PC-9 (cell line): ENCODE results near the gene FRMPD2. TPM values are rescaled to one million over a fixed set of nuclear protein-coding genes. Genes with fewer than 3 reads are reported as not detected.

Experiments used
- BruUV-seq: library from RNA; stranded (reverse); fragments of 400-500 nt; replicated peaks from 2 replicates; lab custom pipeline; 2021; lab: Mats Ljungman, UMichigan
- CTCF ChIA-PET: fragments of 300-600 bp; sonication (Branson Sonifier 250); formaldehyde crosslinking; loops from one replicate; lab custom pipeline; 2022; ENCODE audit warnings: antibody characterized with exemption; lab: Charles Lee
- POLR2A ChIA-PET: fragments of 300-600 bp; sonication (Branson Sonifier 250); formaldehyde crosslinking; loops from one replicate; lab custom pipeline; 2022; ENCODE audit warnings: antibody characterized with exemption; ENCODE audit not compliant: unreplicated experiment; lab: Charles Lee
- DNase-seq, 2 experiments: peaks; one replicate each; pipeline versions ENCODE4 v3.0.0 to v3.0.0-alpha.2; 2015 to 2022; ENCODE audit warnings: mixed read lengths in 1 of 2
- H2AFZ ChIP-seq: fragments of 200-600 bp; sonication (generic); 2 replicates; pipeline ENCODE4 v1.8.1; 2017; ENCODE audit warnings: antibody characterized with exemption
- H3F3A ChIP-seq: fragments of 200-600 bp; sonication (generic); 2 replicates; pipeline ENCODE4 v1.8.1; 2017; ENCODE audit warnings: antibody characterized with exemption, mild to moderate bottlenecking, low read depth; ENCODE audit not compliant: insufficient read depth
- H3K27ac ChIP-seq: fragments of 200-600 bp; sonication (generic); 2 replicates; pipeline ENCODE4 v1.6.1; 2016; ENCODE audit warnings: mixed run types
- H3K27me3 ChIP-seq: fragments of 200-600 bp; sonication (generic); 2 replicates; pipeline ENCODE4 v1.6.1; 2016; ENCODE audit warnings: low read depth, mixed run types; ENCODE audit not compliant: insufficient read depth
- H3K36me3 ChIP-seq: fragments of 200-600 bp; sonication (generic); 2 replicates; pipeline ENCODE4 v1.6.1; 2016; ENCODE audit warnings: low read depth, mixed run types
- H3K4me1 ChIP-seq: fragments of 200-600 bp; sonication (generic); replicated peaks from 2 replicates; pipeline ENCODE4 v1.6.1; 2016; ENCODE audit warnings: mixed run types; ENCODE audit not compliant: insufficient read depth
- H3K4me2 ChIP-seq: fragments of 200-600 bp; sonication (generic); 2 replicates; pipeline ENCODE4 v1.6.1; 2017; ENCODE audit warnings: mixed run types
- H3K4me3 ChIP-seq: fragments of 200-600 bp; sonication (generic); 2 replicates; pipeline ENCODE4 v1.6.1; 2016; ENCODE audit warnings: mixed run types
- H3K79me2 ChIP-seq: fragments of 200-600 bp; sonication (generic); 2 replicates; pipeline ENCODE4 v1.6.1; 2017; ENCODE audit warnings: low read depth, mixed run types
- H3K9me2 ChIP-seq: fragments of 200-600 bp; sonication (generic); 2 replicates; pipeline ENCODE4 v1.8.1; 2017; ENCODE audit warnings: mild to moderate bottlenecking; ENCODE audit not compliant: insufficient read depth
- H3K9me3 ChIP-seq: fragments of 200-600 bp; sonication (generic); 2 replicates; pipeline ENCODE4 v1.8.1; 2016; ENCODE audit warnings: low read depth; ENCODE audit not compliant: insufficient read depth
- H4K20me1 ChIP-seq: fragments of 200-600 bp; sonication (generic); 2 replicates; pipeline ENCODE4 v1.8.1; 2017; ENCODE audit not compliant: insufficient read depth
- EZH2 ChIP-seq: fragments of 200-600 bp; sonication (generic); IDR thresholded peaks from 2 replicates; pipeline ENCODE4 v1.8.0; 2017; ENCODE audit warnings: antibody characterized with exemption, low read depth
- intact Hi-C: fragments of 100-400 bp; cut with micrococcal nuclease; formaldehyde crosslinking; loops from one replicate; pipeline ENCODE4 v1.10.0; 2022; ENCODE audit not compliant: unreplicated experiment
- total RNA-seq: library from RNA; stranded (reverse); gene quantifications from 2 replicates; pipeline ENCODE4 v1.2.3, GENCODE V29; 2021
- TF ChIP-seq, protein P1 (sequence below): fragments of 200-600 bp; sonication (generic); conservative IDR thresholded peaks from 2 replicates; pipeline ENCODE4 v1.6.1; 2017; ENCODE audit warnings: mixed run types, antibody characterized with exemption, mild to moderate bottlenecking, moderate library complexity

Gene FRMPD2
- total RNA-seq, 1 experiment from 2014 or later, result 2.4 TPM

DNA sequence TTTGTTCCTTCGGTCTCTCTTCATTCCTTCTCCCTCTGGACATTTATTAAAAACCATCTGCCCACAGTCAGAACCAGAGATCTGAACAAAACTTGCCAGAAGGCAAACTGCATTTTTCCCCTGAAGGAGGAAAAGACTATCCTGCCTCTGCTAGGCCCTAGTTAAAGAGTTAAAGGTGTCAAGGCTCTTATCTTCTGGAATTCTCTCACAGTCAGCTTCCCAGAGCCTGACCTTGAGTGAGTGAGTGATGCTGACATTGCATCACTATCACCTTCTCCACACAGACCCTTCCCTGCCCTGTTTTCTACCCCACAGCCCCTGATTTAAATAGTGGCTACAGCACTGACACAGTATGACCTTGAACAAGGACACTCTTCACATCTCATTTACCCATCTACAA is 16.4 kb downstream of the FRMPD2 start:
- POLR2A ChIA-PET, result no interaction called here
- Histone ChIP-seq H3K27me3 (no peaks in the 10 kb centered on the region), H3K4me3 (no peak overlapping the region), H3K27ac (no peak overlapping the region), H3K36me3 (no peaks in the 10 kb centered on the region), H3K9me2 (no peaks in the 10 kb centered on the region), H4K20me1 (no peaks in the 10 kb centered on the region), H3K9me3 (0 out of 2 replicates have a peak, but pooled peaks cover 3% of the 10 kb centered on the region), H3K4me1 (peaks cover 15% of the 10 kb centered on the region), H3F3A (peaks cover 17% of the 10 kb centered on the region; the same call in 1 of the 2 replicates), H2AFZ (no peak overlapping the region), H3K4me2 (no peak overlapping the region), H3K79me2 (no peaks in the 10 kb centered on the region)
- CTCF ChIA-PET, result no interaction called here
- no peak for DNase-seq
- TF ChIP-seq, protein P1, sequence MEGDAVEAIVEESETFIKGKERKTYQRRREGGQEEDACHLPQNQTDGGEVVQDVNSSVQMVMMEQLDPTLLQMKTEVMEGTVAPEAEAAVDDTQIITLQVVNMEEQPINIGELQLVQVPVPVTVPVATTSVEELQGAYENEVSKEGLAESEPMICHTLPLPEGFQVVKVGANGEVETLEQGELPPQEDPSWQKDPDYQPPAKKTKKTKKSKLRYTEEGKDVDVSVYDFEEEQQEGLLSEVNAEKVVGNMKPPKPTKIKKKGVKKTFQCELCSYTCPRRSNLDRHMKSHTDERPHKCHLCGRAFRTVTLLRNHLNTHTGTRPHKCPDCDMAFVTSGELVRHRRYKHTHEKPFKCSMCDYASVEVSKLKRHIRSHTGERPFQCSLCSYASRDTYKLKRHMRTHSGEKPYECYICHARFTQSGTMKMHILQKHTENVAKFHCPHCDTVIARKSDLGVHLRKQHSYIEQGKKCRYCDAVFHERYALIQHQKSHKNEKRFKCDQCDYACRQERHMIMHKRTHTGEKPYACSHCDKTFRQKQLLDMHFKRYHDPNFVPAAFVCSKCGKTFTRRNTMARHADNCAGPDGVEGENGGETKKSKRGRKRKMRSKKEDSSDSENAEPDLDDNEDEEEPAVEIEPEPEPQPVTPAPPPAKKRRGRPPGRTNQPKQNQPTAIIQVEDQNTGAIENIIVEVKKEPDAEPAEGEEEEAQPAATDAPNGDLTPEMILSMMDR, result no peak
- TF ChIP-seq EZH2, result no peak
- no TSS peak for BruUV-seq
- intact Hi-C loops, result no loop called here

DNA sequence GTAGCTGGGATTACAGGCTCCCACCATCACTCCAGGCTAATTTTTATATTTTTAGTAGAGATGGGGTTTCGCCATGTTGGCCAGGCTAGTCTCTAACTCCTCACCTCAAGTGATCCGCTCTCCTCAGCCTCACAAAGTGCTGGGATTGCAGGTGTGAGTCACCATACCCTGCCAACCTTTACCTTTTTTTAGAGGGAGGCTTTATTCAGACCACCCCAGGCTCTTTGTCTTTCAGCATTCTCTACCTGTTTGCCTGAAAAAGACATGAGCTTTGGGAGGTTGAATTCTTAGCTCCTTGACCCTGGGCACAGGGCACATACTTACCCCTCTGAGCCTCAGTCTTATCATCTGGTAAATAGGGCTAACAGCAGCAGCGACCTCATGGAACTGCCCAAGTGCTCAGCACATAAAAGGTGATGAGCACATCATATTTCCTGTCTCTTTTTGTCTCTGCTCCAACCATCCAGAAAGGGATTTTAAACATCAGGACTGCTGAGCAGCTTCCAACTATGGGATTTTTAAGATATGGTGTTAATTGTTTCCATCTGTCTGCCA is 17.0 kb downstream of the FRMPD2 start:
- Histone ChIP-seq H4K20me1 (no peaks in the 10 kb centered on the region), H3F3A (peaks cover 18% of the 10 kb centered on the region; the same call in 1 of the 2 replicates), H3K4me1 (peaks cover 16% of the 10 kb centered on the region), H3K4me3 (no peak overlapping the region), H3K27ac (no peak overlapping the region), H3K9me3 (0 out of 2 replicates have a peak, but pooled peaks cover 4% of the 10 kb centered on the region), H3K79me2 (no peaks in the 10 kb centered on the region), H3K27me3 (no peaks in the 10 kb centered on the region), H2AFZ (no peak overlapping the region), H3K9me2 (no peaks in the 10 kb centered on the region), H3K36me3 (no peaks in the 10 kb centered on the region), H3K4me2 (no peak overlapping the region)
- ChIA-PET POLR2A (no interaction called here), CTCF (no interaction called here)
- no peak for DNase-seq
- BruUV-seq, result no TSS peak
- intact Hi-C loops, result no loop called here
- no peak for TF ChIP-seq EZH2
- TF ChIP-seq, protein P1, result no peak

DNA sequence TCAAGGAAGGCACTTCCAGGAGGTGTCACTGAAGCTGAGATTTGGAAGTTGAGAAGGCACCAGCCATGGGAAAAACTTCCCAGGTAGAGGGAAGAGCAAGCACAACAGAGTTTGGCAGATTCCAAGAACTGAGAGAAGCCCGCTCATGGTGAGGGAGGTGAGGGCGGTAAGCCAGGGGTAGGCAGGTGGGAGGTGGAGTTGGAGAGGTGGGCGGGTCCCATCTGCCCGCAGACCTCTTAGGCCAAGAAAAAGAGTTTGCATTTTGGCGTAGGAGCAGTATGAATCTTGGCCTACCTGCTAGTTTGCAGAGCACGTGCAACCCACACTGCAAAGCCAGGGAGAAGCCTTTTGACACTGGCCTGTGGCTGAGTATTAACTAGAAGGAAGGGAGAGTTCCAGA is 18.8 kb downstream of the FRMPD2 start:
- ChIA-PET CTCF (no interaction called here), POLR2A (no interaction called here)
- 0 out of 2 replicates have a peak, but pooled peaks cover 4% of the 10 kb centered on the region for H3K9me3 ChIP-seq
- intact Hi-C loops, result no loop called here
- no TSS peak for BruUV-seq
- H4K20me1 ChIP-seq, result no peaks in the 10 kb centered on the region
- H3K4me1 ChIP-seq, result peaks cover 31% of the 10 kb centered on the region
- no peak overlapping the region for H3K27ac ChIP-seq
- no peaks in the 10 kb centered on the region for H3K27me3 ChIP-seq
- H3K36me3 ChIP-seq, result no peaks in the 10 kb centered on the region
- H2AFZ ChIP-seq, result no peak overlapping the region
- no peaks in the 10 kb centered on the region for H3K9me2 ChIP-seq
- H3K4me2 ChIP-seq, result no peak overlapping the region
- H3K79me2 ChIP-seq, result no peaks in the 10 kb centered on the region
- DNase-seq, result no peak
- no peak for TF ChIP-seq EZH2
- TF ChIP-seq, protein P1, result no peak
- H3F3A ChIP-seq, result peaks cover 32% of the 10 kb centered on the region; the same call in 1 of the 2 replicates
- no peak overlapping the region for H3K4me3 ChIP-seq
